ENCODE measurements around the gene MCM3AP.
"Not testable (repeated sequence)": the region's sequence is repeated elsewhere in the genome, so short reads cannot be mapped to it uniquely, and the experiment has no call there.

MCM3AP gene

GRCh38 chr21:46268371-46268770 lies 17.0 kb downstream of the MCM3AP start:
- no peak for DNase-seq

GRCh38 chr21:46266946-46267345 lies 18.5 kb downstream of the MCM3AP start:
- DNase-seq = no peak

GRCh38 chr21:46265736-46266525 lies 19.5 kb downstream of the MCM3AP start:
- DNase-seq = no peak

- no peak for DNase-seq
These were observed 20.7 kb downstream of the MCM3AP start for GRCh38 chr21:46264690-46265144.

GRCh38 chr21:46264046-46264689 lies 21.2 kb downstream of the MCM3AP start:
- DNase-seq = no peak

GRCh38 chr21:46256501-46256994 lies 28.9 kb downstream of the MCM3AP start:
- DNase-seq = no peak

GRCh38 chr21:46255758-46256337 lies 29.6 kb downstream of the MCM3AP start:
- no peak for DNase-seq

GRCh38 chr21:46255166-46255565 lies 30.2 kb downstream of the MCM3AP start:
- DNase-seq = no peak

- DNase-seq = no peak
These were observed 31.0 kb downstream of the MCM3AP start for GRCh38 chr21:46254208-46254975.

- no peak for DNase-seq
These were observed 31.7 kb downstream of the MCM3AP start for GRCh38 chr21:46253610-46254124.

GRCh38 chr21:46252840-46253239 lies 32.6 kb downstream of the MCM3AP start:
- no peak for DNase-seq

- DNase-seq = no peak
These were observed 35.2 kb downstream of the MCM3AP start for GRCh38 chr21:46250146-46250725.

- DNase-seq = no peak
These were observed 36.6 kb downstream of the MCM3AP start for GRCh38 chr21:46248827-46249226.

GRCh38 chr21:46248422-46248782 lies 37.0 kb downstream of the MCM3AP start:
- no peak for DNase-seq

- DNase-seq = no peak
These were observed 37.6 kb downstream of the MCM3AP start for GRCh38 chr21:46247699-46248421.

- DNase-seq = no peak
These were observed 39.1 kb downstream of the MCM3AP start for GRCh38 chr21:46246345-46246744.

- DNase-seq = no peak
These were observed 40.0 kb downstream of the MCM3AP start for GRCh38 chr21:46245213-46245915.

- no peak for DNase-seq
These were observed 40.8 kb downstream of the MCM3AP start for GRCh38 chr21:46244602-46245001.

- no peak for DNase-seq
These were observed 41.5 kb downstream of the MCM3AP start for GRCh38 chr21:46243960-46244361.

- DNase-seq = no peak
These were observed 42.1 kb downstream of the MCM3AP start for GRCh38 chr21:46243325-46243724.

GRCh38 chr21:46241577-46241976 lies 43.8 kb downstream of the MCM3AP start:
- not testable (repeated sequence) for DNase-seq
